HCT116 (cell line): ENCODE data around the gene ACACA. TPM values are rescaled to one million over a fixed set of nuclear protein-coding genes. Genes with fewer than 3 reads are reported as not detected.

Source experiments
- ATAC-seq: fragments of 200-7000 bp; cut with Tn5 transposase; 2 replicates; pipeline ENCODE4 v1.9.1; 2020; ENCODE audit warnings: mild to moderate bottlenecking, moderate library complexity
- BruUV-seq: library from RNA; stranded (reverse); fragments of 400-500 nt; replicated peaks from 2 replicates; lab custom pipeline; 2021; lab: Mats Ljungman, UMichigan
- CTCF ChIA-PET: fragments of 300-600 bp; sonication (Branson Sonifier 250); formaldehyde crosslinking; loops from one replicate; lab custom pipeline; 2021; ENCODE audit warnings: antibody characterized with exemption; lab: Charles Lee
- POLR2A ChIA-PET: fragments of 300-600, 350-600 bp; sonication (Branson Sonifier 250); formaldehyde crosslinking; loops from one replicate; lab custom pipeline; 2021; ENCODE audit warnings: antibody characterized with exemption; lab: Charles Lee
- RAD21 ChIA-PET, 2 experiments: fragments of 300-600 bp; sonication (Branson Sonifier 250); formaldehyde crosslinking; loops; one replicate each; lab custom pipeline; 2023; ENCODE audit warnings: low total read pairs in 2 of 2; ENCODE audit not compliant: uncharacterized antibody in 2 of 2, unreplicated experiment in 2 of 2, low non-redundant PET in 1 of 2; lab: Charles Lee
- DNase-seq: peaks from one replicate; pipeline ENCODE4 v3.0.0-alpha.2; 2010; ENCODE audit warnings: low read depth, low spot score
- H2AFZ ChIP-seq: fragments of 200-600 bp; shearing (Covaris generic), sonication (generic); 2 replicates; pipeline ENCODE4 v1.6.1; 2017; ENCODE audit warnings: low read depth, mixed run types, mixed read lengths, antibody characterized with exemption, low read length; ENCODE audit not compliant: poor library complexity, severe bottlenecking
- H3K27ac ChIP-seq: 2 replicates; pipeline ENCODE4 v1.5.1; 2012; ENCODE audit warnings: low read depth, low read length
- H3K27me3 ChIP-seq: fragments of 200-600 bp; sonication (generic); 2 replicates; pipeline ENCODE4 v1.6.1; 2016; ENCODE audit warnings: mixed run types, low read length, mixed read lengths; ENCODE audit not compliant: insufficient read depth
- H3K36me3 ChIP-seq, 2 experiments: fragments of 200-500 bp in 1 of 2; fragments of 200-600 bp in 1 of 2; sonication (Bioruptor generic) in 1 of 2; sonication (generic) in 1 of 2; 2 replicates each; pipeline versions ENCODE4 v1.5.1 to v1.6.1; 2014 to 2016; ENCODE audit warnings: low read length in 2 of 2, inconsistent platforms in 1 of 2, mixed read lengths in 1 of 2, mixed run types in 1 of 2; ENCODE audit not compliant: insufficient read depth in 2 of 2, control insufficient read depth in 1 of 2
- H3K4me1 ChIP-seq, 2 experiments: fragments of 200-600 bp in 1 of 2; sonication (generic) in 1 of 2; 2 replicates each; pipeline versions ENCODE4 v1.5.1 to v1.6.1; 2012 to 2017; ENCODE audit warnings: low read length in 2 of 2, inconsistent platforms in 1 of 2, mild to moderate bottlenecking in 1 of 2, mixed read lengths in 1 of 2, mixed run types in 1 of 2, moderate library complexity in 1 of 2; ENCODE audit not compliant: insufficient read depth in 2 of 2, control insufficient read depth in 1 of 2
- H3K4me2 ChIP-seq: fragments of 200-600 bp; sonication (generic); 2 replicates; pipeline ENCODE4 v1.6.1; 2017; ENCODE audit warnings: mixed run types, low read length, mixed read lengths
- H3K4me3 ChIP-seq, 2 experiments: fragments of 200-600 bp in 1 of 2; sonication (generic) in 1 of 2; replicated peaks in 1 of 2; 2 replicates each; pipeline ENCODE4 v1.5.1; 2011 to 2016; ENCODE audit warnings: low read length in 2 of 2, control low read depth in 1 of 2, low read depth in 1 of 2, mild to moderate bottlenecking in 1 of 2, mixed read lengths in 1 of 2, mixed run types in 1 of 2
- H3K79me2 ChIP-seq: fragments of 200-600 bp; sonication (generic); 2 replicates; pipeline ENCODE4 v1.6.1; 2017; ENCODE audit warnings: mild to moderate bottlenecking, mixed run types, low read length, moderate library complexity, mixed read lengths; ENCODE audit not compliant: insufficient read depth
- H3K9ac ChIP-seq: fragments of 200-600 bp; sonication (generic); 2 replicates; pipeline ENCODE4 v1.6.1; 2016; ENCODE audit warnings: low read length, mixed read lengths
- H3K9me2 ChIP-seq: fragments of 200-600 bp; sonication (generic), shearing (Covaris generic); 2 replicates; pipeline ENCODE4 v1.6.1; 2017; ENCODE audit warnings: mixed run types, mild to moderate bottlenecking, moderate library complexity; ENCODE audit not compliant: insufficient read depth
- H3K9me3 ChIP-seq, 2 experiments: fragments of 200-500 bp in 1 of 2; fragments of 200-600 bp in 1 of 2; sonication (Bioruptor generic) in 1 of 2; sonication (generic) in 1 of 2; 2 replicates each; pipeline ENCODE4 v1.6.1; 2014 to 2017; ENCODE audit warnings: low read length in 2 of 2, mixed read lengths in 2 of 2, inconsistent platforms in 1 of 2, low read depth in 1 of 2, mild to moderate bottlenecking in 1 of 2, mixed run types in 1 of 2, moderate library complexity in 1 of 2; ENCODE audit not compliant: control insufficient read depth in 1 of 2, insufficient read depth in 1 of 2
- H4K20me1 ChIP-seq: fragments of 200-600 bp; sonication (generic), shearing (Covaris generic); 2 replicates; pipeline ENCODE4 v1.6.1; 2017; ENCODE audit warnings: mixed run types, mild to moderate bottlenecking, moderate library complexity; ENCODE audit not compliant: insufficient read depth
- EGR1 ChIP-seq: IDR thresholded peaks from 2 replicates; pipeline ENCODE4 v1.6.1; 2012; ENCODE audit warnings: low read depth
- ELF1 ChIP-seq: IDR thresholded peaks from 2 replicates; pipeline ENCODE4 v1.6.1; 2012; ENCODE audit warnings: low read depth, borderline replicate concordance
- EZH2phosphoT487 ChIP-seq: fragments of 200-600 bp; IDR thresholded peaks from 2 replicates; pipeline ENCODE4 v1.6.1; 2018; ENCODE audit warnings: antibody characterized with exemption, borderline replicate concordance
- JUND ChIP-seq: IDR thresholded peaks from 2 replicates; pipeline ENCODE4 v1.6.1; 2012
- MAX ChIP-seq: IDR thresholded peaks from 2 replicates; pipeline ENCODE4 v1.6.1; 2012
- POLR2A ChIP-seq: IDR thresholded peaks from 2 replicates; pipeline ENCODE4 v1.7.0; 2011; ENCODE audit warnings: borderline replicate concordance; ENCODE audit not compliant: insufficient read depth, insufficient read length; ENCODE audit errors: extremely low read depth
- SIN3A ChIP-seq: IDR thresholded peaks from 2 replicates; pipeline ENCODE4 v1.6.1; 2012; ENCODE audit warnings: low read depth
- SP1 ChIP-seq: IDR thresholded peaks from 2 replicates; pipeline ENCODE4 v1.6.1; 2012; ENCODE audit warnings: low read depth
- TCF7L2 ChIP-seq: IDR thresholded peaks from 2 replicates; pipeline ENCODE4 v1.7.0; 2011; ENCODE audit warnings: borderline replicate concordance, inconsistent platforms; ENCODE audit not compliant: insufficient read depth, insufficient read length; ENCODE audit errors: extremely low read depth
- intact Hi-C: fragments of 100-400 bp; cut with micrococcal nuclease; formaldehyde crosslinking; loops from 2 replicates; pipeline ENCODE4 v1.10.0; 2022
- total RNA-seq: library from RNA; stranded (reverse); gene quantifications from one replicate; pipeline ENCODE4 v1.2.1, GENCODE V29; 2021; ENCODE audit not compliant: unreplicated experiment
- TF ChIP-seq, protein P1 (sequence below), 3 experiments: fragments of 200-600 bp in 1 of 3; sonication (generic) in 1 of 3; IDR thresholded peaks in 2 of 3; conservative IDR thresholded peaks in 1 of 3; 2 replicates each; pipeline ENCODE4 v1.5.1; 2012 to 2017; ENCODE audit warnings: low read depth in 2 of 3, low read length in 2 of 3, antibody characterized with exemption in 1 of 3, borderline replicate concordance in 1 of 3, control low read depth in 1 of 3, mild to moderate bottlenecking in 1 of 3, mixed read lengths in 1 of 3, mixed run types in 1 of 3, moderate library complexity in 1 of 3; ENCODE audit not compliant: insufficient read depth in 1 of 3

Gene ACACA
- total RNA-seq, 1 experiment from 2014 or later = 161 TPM

DNA sequence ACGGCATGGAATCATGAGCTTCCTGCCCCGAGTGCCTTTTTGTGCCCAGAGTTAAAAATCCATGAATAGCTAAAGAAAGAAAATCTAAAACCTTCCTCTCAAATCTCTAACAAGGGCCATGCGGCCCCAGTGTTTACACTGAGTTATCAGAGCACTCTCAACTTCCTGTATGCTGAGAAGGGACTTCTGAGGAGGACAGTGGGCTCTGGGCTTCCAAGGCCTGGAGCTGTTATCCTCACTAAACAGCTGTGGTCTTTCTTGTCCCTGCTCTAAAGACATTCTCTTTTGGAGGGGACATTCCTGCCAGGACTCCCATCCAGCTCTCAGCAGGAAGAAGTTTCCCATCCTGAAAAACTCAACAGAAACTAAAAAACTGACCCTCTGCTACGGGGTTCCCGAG is 322.3 kb downstream of the ACACA start (continued):
- TF ChIP-seq, protein P1, sequence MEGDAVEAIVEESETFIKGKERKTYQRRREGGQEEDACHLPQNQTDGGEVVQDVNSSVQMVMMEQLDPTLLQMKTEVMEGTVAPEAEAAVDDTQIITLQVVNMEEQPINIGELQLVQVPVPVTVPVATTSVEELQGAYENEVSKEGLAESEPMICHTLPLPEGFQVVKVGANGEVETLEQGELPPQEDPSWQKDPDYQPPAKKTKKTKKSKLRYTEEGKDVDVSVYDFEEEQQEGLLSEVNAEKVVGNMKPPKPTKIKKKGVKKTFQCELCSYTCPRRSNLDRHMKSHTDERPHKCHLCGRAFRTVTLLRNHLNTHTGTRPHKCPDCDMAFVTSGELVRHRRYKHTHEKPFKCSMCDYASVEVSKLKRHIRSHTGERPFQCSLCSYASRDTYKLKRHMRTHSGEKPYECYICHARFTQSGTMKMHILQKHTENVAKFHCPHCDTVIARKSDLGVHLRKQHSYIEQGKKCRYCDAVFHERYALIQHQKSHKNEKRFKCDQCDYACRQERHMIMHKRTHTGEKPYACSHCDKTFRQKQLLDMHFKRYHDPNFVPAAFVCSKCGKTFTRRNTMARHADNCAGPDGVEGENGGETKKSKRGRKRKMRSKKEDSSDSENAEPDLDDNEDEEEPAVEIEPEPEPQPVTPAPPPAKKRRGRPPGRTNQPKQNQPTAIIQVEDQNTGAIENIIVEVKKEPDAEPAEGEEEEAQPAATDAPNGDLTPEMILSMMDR (IDR thresholded peaks at IDR 0.05 in 2 of 3, conservative IDR thresholded peaks at IDR 0.05 in 1 of 3; ENCODE audit: borderline replicate concordance in 1 of 3, insufficient read depth in 1 of 3, low read depth in 2 of 3, low read length in 2 of 3) = no peak
- TF ChIP-seq ELF1 = no peak

GRCh38 chr17:37083456-37083855 is 323.2 kb downstream of the ACACA start:
- H4K20me1 ChIP-seq = no peaks in the 10 kb centered on the region
- BruUV-seq = no TSS peak
- no peak overlapping the region for H3K27ac ChIP-seq
- H3K9ac ChIP-seq = no peak overlapping the region
- no peaks in the 10 kb centered on the region for H3K4me1 ChIP-seq
- no peak overlapping the region for H3K4me2 ChIP-seq
- H3K36me3 ChIP-seq = peaks cover 15 to 21% of the 10 kb centered on the region in 2 experiments; a peak in 3 of 4 replicates
- ChIA-PET RAD21 (no interaction called here), CTCF (no interaction called here), POLR2A (no interaction called here)
- H2AFZ ChIP-seq = no peak overlapping the region
- intact Hi-C loops = no loop called here
- H3K4me3 ChIP-seq = no peak overlapping the region
- no peaks in the 10 kb centered on the region for H3K79me2 ChIP-seq
- TF ChIP-seq EZH2phosphoT487 (no peak), MAX (no peak), TCF7L2 (no peak), SP1 (no peak), SIN3A (no peak), JUND (no peak), POLR2A (no peak), EGR1 (no peak)
- TF ChIP-seq, protein P1 (IDR thresholded peaks at IDR 0.05 in 2 of 3, conservative IDR thresholded peaks at IDR 0.05 in 1 of 3; ENCODE audit: borderline replicate concordance in 1 of 3, insufficient read depth in 1 of 3, low read depth in 2 of 3, low read length in 2 of 3) = no peak
- H3K27me3 ChIP-seq = no peaks in the 10 kb centered on the region
- no peaks in the 10 kb centered on the region for H3K9me2 ChIP-seq
- ATAC-seq = no peak
- DNase-seq = no peak
- no peaks in the 10 kb centered on the region; a peak in 1 of 4 replicates for H3K9me3 ChIP-seq
